H1 (cell line): Measurements from ENCODE around the gene ZFP90.

Experiments used
- CEBPB ChIP-seq: IDR thresholded peaks from 2 replicates; pipeline ENCODE4 v1.6.1; 2012; ENCODE audit warnings: low read depth, low read length
- CHD2 ChIP-seq: IDR thresholded peaks from 2 replicates; pipeline ENCODE4 v1.6.1; 2012; ENCODE audit warnings: low read length, improper control_type of control experiment
- CTCF ChIP-seq, 3 experiments: IDR thresholded peaks; 1 replicate in 2 of 3; 2 replicates in 1 of 3; pipeline versions ENCODE4 v1.5.1 to v1.6.1; 2011; ENCODE audit warnings: low read length in 3 of 3, mild to moderate bottlenecking in 3 of 3, inconsistent platforms in 2 of 3, low read depth in 1 of 3, moderate library complexity in 1 of 3; ENCODE audit not compliant: insufficient read depth in 1 of 3; ENCODE audit errors: control extremely low read depth in 1 of 3
- EGR1 ChIP-seq: IDR thresholded peaks from 2 replicates; pipeline ENCODE4 v1.6.1; 2011; ENCODE audit warnings: low read depth, low read length, borderline replicate concordance
- GABPA ChIP-seq: IDR thresholded peaks from 2 replicates; pipeline ENCODE4 v1.6.1; 2011; ENCODE audit warnings: mild to moderate bottlenecking, low read length, moderate library complexity, borderline replicate concordance; ENCODE audit not compliant: insufficient read depth
- KDM1A ChIP-seq: fragments of 200-600, 300-600 bp; sonication (generic); IDR thresholded peaks from 2 replicates; pipeline ENCODE4 v1.7.1; 2016; ENCODE audit warnings: mild to moderate bottlenecking, low read length, borderline replicate concordance
- SP1 ChIP-seq: IDR thresholded peaks from 2 replicates; pipeline ENCODE4 v1.6.1; 2011; ENCODE audit warnings: low read depth, low read length
- SP4 ChIP-seq: IDR thresholded peaks from 2 replicates; pipeline ENCODE4 v1.6.1; 2012; ENCODE audit warnings: low read length, inconsistent platforms
- TAF1 ChIP-seq: IDR thresholded peaks from 2 replicates; pipeline ENCODE4 v1.6.1; 2011; ENCODE audit warnings: mild to moderate bottlenecking, low read depth, low read length

DNA sequence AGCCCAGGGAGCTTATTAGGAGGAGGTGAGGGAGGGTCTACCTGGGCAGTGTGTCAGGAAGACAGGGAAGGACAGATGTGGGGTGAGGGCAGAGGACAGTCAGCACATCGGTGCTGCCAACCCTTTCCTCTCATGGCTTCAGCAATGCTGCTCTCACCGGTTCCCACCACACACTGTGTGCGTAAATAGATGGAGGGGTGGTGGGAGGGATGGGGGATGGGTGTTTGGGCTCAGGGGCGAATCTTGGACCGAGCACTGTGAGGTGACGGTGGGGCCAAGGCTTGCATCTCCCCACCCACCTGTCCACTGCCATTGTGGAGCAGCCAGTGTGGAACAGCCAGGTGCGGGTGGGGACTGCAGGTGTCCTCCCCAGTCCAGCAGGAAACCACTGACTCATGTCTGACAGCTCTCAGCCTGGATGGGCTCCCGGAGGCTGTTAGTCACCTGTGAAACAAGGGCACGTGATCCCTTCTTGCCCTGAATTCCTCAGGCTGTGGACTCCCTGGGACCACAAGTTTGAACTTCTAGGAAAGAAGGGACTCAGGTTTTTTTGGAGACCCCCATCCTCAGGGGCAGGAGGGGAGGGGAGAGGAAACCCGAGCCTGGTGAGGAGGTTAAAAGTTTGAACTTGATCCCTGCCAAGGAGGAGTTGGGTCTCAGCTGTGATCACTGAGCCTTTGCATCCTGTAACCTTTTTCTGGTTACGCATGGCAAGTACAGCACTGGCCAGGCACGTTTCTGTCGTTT lies 48.1 kb upstream of the ZFP90 start:
- no peak for TF ChIP-seq CEBPB
- no peak for TF ChIP-seq CTCF (IDR thresholded peaks at IDR 0.05; ENCODE audit: control extremely low read depth in 1 of 3, insufficient read depth in 1 of 3, low read depth in 1 of 3, low read length in 3 of 3)
- no peak for TF ChIP-seq EGR1
- TF ChIP-seq SP1, result no peak
- TF ChIP-seq SP4, result no peak
- TF ChIP-seq CHD2, result no peak
- no peak for TF ChIP-seq GABPA
- TF ChIP-seq KDM1A, result no peak
- no peak for TF ChIP-seq TAF1
